BLaER1 treated with 17β-estradiol and CSF1 and Interleukin-3, amounts not matched to agents 10 nM and 100 nM (cell line): Measurements from ENCODE around the gene HSFY1.
"Not testable (repeated sequence)": the region's sequence is repeated elsewhere in the genome, so short reads cannot be mapped to it uniquely, and the experiment has no call there.

Experiments
- H3K27ac ChIP-seq, 11 experiments: shearing (Covaris generic); formaldehyde crosslinking; 2 replicates each; pipeline ENCODE4 v1.8.1; 2022
- H3K27me3 ChIP-seq, 11 experiments: shearing (Covaris generic); formaldehyde crosslinking; 2 replicates each; pipeline ENCODE4 v1.8.1; 2022
- H3K36me3 ChIP-seq, 11 experiments: shearing (Covaris generic); formaldehyde crosslinking; 2 replicates each; pipeline ENCODE4 v1.8.1; 2022
- H3K4me1 ChIP-seq, 10 experiments: shearing (Covaris generic); formaldehyde crosslinking; 2 replicates each; pipeline ENCODE4 v1.8.1; 2022
- H3K4me2 ChIP-seq, 11 experiments: shearing (Covaris generic); formaldehyde crosslinking; 2 replicates each; pipeline ENCODE4 v1.8.1; 2022
- H3K4me3 ChIP-seq, 10 experiments: shearing (Covaris generic); formaldehyde crosslinking; 2 replicates each; pipeline ENCODE4 v1.8.1; 2022
- H3K9ac ChIP-seq, 11 experiments: shearing (Covaris generic); formaldehyde crosslinking; 2 replicates each; pipeline ENCODE4 v1.8.1; 2022
- H3K9me3 ChIP-seq, 11 experiments: shearing (Covaris generic); formaldehyde crosslinking; replicated peaks in 1 of 11; 2 replicates each; pipeline ENCODE4 v1.8.1; 2022
- H4K20me1 ChIP-seq, 11 experiments: shearing (Covaris generic); formaldehyde crosslinking; 2 replicates each; pipeline ENCODE4 v1.8.1; 2022

The HSFY1 gene, protein sequence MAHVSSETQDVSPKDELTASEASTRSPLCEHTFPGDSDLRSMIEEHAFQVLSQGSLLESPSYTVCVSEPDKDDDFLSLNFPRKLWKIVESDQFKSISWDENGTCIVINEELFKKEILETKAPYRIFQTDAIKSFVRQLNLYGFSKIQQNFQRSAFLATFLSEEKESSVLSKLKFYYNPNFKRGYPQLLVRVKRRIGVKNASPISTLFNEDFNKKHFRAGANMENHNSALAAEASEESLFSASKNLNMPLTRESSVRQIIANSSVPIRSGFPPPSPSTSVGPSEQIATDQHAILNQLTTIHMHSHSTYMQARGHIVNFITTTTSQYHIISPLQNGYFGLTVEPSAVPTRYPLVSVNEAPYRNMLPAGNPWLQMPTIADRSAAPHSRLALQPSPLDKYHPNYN

DNA sequence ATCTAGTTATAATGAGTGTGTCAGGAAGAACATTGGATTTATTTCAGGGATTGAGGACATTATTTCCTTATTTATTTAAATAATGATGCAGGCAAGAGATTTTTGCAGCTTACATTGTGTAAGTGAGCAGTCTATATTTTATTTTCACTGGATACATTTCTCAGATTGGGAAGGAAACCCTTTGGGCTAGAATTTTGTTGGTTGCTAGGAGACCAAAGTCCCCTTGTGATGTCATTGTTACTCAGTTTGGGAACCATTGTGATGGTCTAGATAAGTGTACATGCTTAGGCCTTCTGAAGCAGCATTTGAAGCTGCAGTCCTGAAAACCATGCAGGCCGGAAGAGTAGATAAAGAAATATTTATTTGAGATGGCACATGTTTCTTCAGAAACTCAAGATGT lies at the start of gene HSFY1:
TSS of gene HSFY1 (plus strand) at position 301 of the 400 bp plus-strand sequence. CDS start at position 369, 68 bp downstream.
- H3K36me3 ChIP-seq, H4K20me1 ChIP-seq, H3K27ac ChIP-seq, H3K27me3 ChIP-seq, H3K4me1 ChIP-seq, H3K4me2 ChIP-seq, H3K4me3 ChIP-seq, H3K9me3 ChIP-seq, H3K9ac ChIP-seq: not testable (repeated sequence)

DNA sequence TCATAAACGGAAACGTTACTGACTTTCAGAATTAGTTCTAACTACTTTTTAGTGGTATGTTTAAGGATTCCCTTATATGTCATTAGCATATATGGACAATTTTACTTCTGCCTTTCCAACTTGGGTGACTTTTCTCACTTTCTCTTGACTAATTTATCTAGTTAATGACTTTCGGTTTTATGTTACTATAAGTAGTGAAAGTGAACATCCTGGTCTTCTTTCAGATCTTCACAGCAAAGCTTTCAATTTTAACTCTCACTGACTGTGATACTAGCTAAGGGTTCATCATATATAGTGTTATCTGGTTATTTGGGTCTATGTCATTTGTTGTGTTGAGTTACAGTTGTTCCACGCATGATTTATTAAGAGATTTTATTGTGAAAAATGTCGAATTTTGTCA lies 42.3 kb upstream of the HSFY1 start:
- not testable (repeated sequence) for H3K27ac ChIP-seq, H3K4me1 ChIP-seq, H3K4me3 ChIP-seq, H3K27me3 ChIP-seq, H3K36me3 ChIP-seq, H3K9ac ChIP-seq, H3K4me2 ChIP-seq, H3K9me3 ChIP-seq, H4K20me1 ChIP-seq

DNA sequence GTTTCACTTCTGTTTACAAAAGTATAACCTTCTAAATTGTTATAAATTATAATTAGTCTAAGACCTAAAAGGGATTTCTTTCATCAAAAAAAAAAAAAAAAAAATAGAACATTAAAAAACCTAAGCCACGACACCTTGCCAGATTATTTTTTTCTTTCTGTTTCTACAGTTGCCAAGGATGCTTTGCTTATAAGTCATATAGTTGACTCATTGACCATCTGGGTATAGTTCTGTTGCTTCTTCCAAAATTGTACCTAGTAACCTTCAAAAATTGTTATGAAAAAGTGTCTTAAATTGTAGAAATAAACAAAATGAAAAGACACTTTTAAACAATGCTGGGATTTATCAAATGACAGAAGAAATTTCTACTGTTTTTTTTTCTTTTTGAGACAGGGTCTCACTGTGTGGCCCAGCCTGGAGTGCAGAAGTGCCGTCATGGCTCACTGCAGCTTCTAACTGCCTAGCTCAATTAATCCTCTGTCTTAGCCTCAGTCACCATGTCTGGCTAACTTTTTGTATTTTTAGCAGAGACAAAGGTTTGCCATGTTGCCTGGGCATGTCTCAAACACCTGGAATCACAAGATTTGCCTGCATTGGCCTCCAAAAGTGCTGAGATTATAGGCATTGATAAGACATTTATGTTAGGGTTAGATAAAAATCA lies 15.4 kb upstream of the HSFY1 start:
- H3K27me3 ChIP-seq, H3K4me1 ChIP-seq, H3K27ac ChIP-seq, H3K4me2 ChIP-seq, H3K9me3 ChIP-seq, H4K20me1 ChIP-seq, H3K36me3 ChIP-seq, H3K4me3 ChIP-seq, H3K9ac ChIP-seq: not testable (repeated sequence)

DNA sequence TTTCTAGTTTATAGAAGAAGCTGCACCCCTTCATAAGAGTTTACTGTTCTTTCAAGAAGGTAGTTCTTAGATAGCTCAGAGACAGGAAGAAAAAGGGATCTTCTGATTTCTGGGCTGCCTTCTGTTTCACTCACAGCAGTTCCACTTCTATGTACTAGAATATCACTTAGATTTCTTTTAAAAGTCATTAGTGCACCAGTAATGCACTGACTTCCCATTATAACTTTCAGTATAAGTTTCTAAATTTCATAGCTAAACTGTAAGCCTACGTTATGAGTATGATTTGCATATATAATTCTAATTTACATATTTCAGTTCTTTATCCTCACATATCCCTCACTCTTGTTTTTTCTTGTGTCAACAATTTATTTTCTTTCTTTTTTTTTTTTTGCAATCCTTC lies 7.6 kb upstream of the HSFY1 start:
- not testable (repeated sequence) for H3K9ac ChIP-seq, H3K36me3 ChIP-seq, H3K27ac ChIP-seq, H3K9me3 ChIP-seq, H3K4me2 ChIP-seq, H4K20me1 ChIP-seq, H3K4me1 ChIP-seq, H3K27me3 ChIP-seq, H3K4me3 ChIP-seq

DNA sequence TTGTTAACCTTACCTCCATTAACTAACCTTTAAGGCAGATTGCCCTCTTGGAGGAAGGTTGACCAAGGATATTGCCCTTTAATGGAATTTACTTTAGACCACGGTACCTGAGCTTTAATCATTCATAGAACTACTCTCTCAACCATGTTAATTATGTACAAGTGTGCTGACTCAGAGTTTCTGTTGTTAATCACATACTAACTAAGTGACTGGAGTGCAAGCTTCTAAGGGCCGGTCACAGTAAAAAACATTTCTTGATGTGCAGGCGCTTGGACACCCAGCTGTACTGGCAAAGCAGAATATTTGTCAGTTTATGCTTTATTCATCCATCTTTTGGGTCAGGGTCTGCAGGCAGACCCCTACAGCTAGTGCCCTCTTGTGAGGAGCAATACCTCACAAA lies 6.6 kb downstream of the HSFY1 start:
- not testable (repeated sequence) for H3K4me1 ChIP-seq, H4K20me1 ChIP-seq, H3K4me2 ChIP-seq, H3K9me3 ChIP-seq, H3K27me3 ChIP-seq, H3K36me3 ChIP-seq, H3K9ac ChIP-seq, H3K27ac ChIP-seq, H3K4me3 ChIP-seq

DNA sequence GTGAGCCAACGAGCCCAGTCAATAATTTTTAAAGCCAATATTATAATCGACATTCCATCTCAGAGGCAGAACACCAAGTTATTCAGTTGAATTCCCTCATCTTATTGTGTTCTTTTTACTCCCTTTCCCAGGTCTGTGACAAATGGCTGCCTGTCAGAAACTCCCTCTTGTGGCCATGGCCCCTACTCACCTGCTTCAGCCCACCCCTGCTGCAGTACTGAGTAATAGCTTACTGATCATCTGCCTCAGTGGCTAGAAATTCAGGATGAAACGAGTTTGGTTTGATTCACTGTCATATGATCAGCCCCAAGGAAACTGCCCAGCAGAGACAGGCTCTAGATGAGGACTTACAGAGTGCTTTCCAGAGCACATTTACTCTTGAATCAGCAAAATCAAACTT lies 19.4 kb downstream of the HSFY1 start:
- H3K9ac ChIP-seq, H3K4me2 ChIP-seq, H3K27me3 ChIP-seq, H4K20me1 ChIP-seq, H3K4me3 ChIP-seq, H3K36me3 ChIP-seq, H3K27ac ChIP-seq, H3K9me3 ChIP-seq, H3K4me1 ChIP-seq: not testable (repeated sequence)
